Measurements from ENCODE around the gene MBD3.

DNA sequence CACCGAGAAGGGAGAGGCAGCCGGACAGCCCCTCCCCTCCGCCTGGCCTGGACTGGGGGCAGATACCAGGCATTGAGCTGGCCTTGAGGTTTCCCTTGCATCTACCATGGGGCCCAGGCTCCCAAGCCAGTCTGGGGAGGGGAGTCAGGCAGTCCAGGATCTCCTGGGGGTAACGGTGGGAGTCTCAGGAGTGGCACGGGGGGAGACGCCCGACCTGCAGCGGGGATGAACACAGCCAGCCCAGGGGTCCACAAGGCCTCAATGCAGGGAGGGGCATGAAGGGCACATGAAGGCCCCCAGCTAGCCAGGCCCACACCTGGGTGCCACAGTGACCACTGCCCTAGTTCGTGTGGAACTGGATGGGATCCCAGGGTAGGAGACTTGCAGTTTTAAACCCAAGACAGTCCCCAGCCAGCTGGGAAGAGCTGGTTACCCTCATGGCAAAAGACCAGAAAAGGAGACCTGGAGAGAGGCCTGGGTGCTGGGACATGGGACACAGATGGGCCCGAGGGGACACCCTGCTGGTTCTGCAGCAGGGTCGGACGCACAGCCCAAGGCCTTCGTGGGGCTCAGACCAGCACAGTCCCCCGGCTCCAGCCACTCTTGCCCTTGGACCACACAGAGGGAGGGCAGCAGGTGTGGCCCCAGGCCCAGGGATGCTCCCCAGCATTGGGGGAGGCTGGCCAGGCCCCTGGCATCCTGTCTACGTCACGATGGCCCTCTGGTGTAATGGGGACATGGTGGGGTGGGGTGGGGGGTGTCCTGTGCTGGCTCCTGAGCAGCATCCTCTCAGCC, 17.2 kb upstream of the MBD3 start:
- TF ChIP-seq CTCF (IDR thresholded peaks at IDR 0.05; ENCODE audit: poor library complexity) (no peak), EZH2phosphoT487 (IDR thresholded peaks at IDR 0.05; ENCODE audit: low read depth, severe bottlenecking, unreplicated experiment) (no peak), EZH2 (IDR thresholded peaks at IDR 0.05; ENCODE audit: borderline replicate concordance) (no peak)
